H9 (cell line): ENCODE results near the gene DCX. TPM values are rescaled to one million over a fixed set of nuclear protein-coding genes. Genes with fewer than 3 reads are reported as not detected.

Experiments
- DNase-seq: peaks from one replicate; pipeline ENCODE4 v3.0.0-alpha.2; 2017
- H2AFZ ChIP-seq: one replicate; pipeline ENCODE4 v1.6.1; 2013; ENCODE audit warnings: mild to moderate bottlenecking, low read length, control low read depth, moderate library complexity
- H2AK5ac ChIP-seq: 2 replicates; pipeline ENCODE4 v1.6.1; 2013; ENCODE audit warnings: low read length, control low read depth, mixed read lengths; ENCODE audit not compliant: insufficient read length
- H2BK120ac ChIP-seq: one replicate; pipeline ENCODE4 v1.6.1; 2013; ENCODE audit warnings: low read depth, mild to moderate bottlenecking, low read length, control low read depth, inconsistent platforms; ENCODE audit not compliant: poor library complexity, severe bottlenecking
- H2BK12ac ChIP-seq: 2 replicates; pipeline ENCODE4 v1.6.1; 2013; ENCODE audit warnings: low read length, control low read depth, mixed read lengths, low read depth; ENCODE audit not compliant: insufficient read length
- H2BK15ac ChIP-seq: 2 replicates; pipeline ENCODE4 v1.6.1; 2013; ENCODE audit warnings: low read depth, low read length, control low read depth
- H2BK20ac ChIP-seq: one replicate; pipeline ENCODE4 v1.6.1; 2013; ENCODE audit warnings: low read depth, mild to moderate bottlenecking, low read length, control low read depth, inconsistent platforms; ENCODE audit not compliant: poor library complexity, severe bottlenecking
- H2BK5ac ChIP-seq: 2 replicates; pipeline ENCODE4 v1.6.1; 2013; ENCODE audit warnings: low read length, control low read depth, mixed read lengths; ENCODE audit not compliant: insufficient read length
- H3K14ac ChIP-seq: 2 replicates; pipeline ENCODE4 v1.6.1; 2013; ENCODE audit warnings: low read length, control low read depth; ENCODE audit not compliant: insufficient read depth
- H3K18ac ChIP-seq: 2 replicates; pipeline ENCODE4 v1.6.1; 2013; ENCODE audit warnings: low read depth, mild to moderate bottlenecking, mixed read lengths, low read length, control low read depth; ENCODE audit not compliant: insufficient read length
- H3K23ac ChIP-seq: 2 replicates; pipeline ENCODE4 v1.6.1; 2013; ENCODE audit warnings: low read length, control low read depth, mixed read lengths, low read depth; ENCODE audit not compliant: insufficient read length
- H3K23me2 ChIP-seq: 2 replicates; pipeline ENCODE4 v1.6.1; 2013; ENCODE audit warnings: low read depth, mild to moderate bottlenecking, mixed read lengths, low read length, control low read depth; ENCODE audit not compliant: insufficient read length, poor library complexity, severe bottlenecking
- H3K27ac ChIP-seq: 2 replicates; pipeline ENCODE4 v1.5.1; 2013; ENCODE audit warnings: low read length, control low read depth, mixed read lengths, low read depth; ENCODE audit not compliant: insufficient read length
- H3K27me3 ChIP-seq: 2 replicates; pipeline ENCODE4 v1.6.1; 2013; ENCODE audit warnings: low read length, control low read depth, inconsistent platforms; ENCODE audit not compliant: insufficient read depth
- H3K4ac ChIP-seq: 2 replicates; pipeline ENCODE4 v1.6.1; 2013; ENCODE audit warnings: low read depth, mild to moderate bottlenecking, control low read depth, inconsistent platforms, low read length, moderate library complexity
- H3K4me1 ChIP-seq: 2 replicates; pipeline ENCODE4 v1.6.1; 2013; ENCODE audit warnings: low read length, control low read depth, inconsistent platforms; ENCODE audit not compliant: insufficient read depth
- H3K4me2 ChIP-seq: 2 replicates; pipeline ENCODE4 v1.6.1; 2013; ENCODE audit warnings: low read length, control low read depth, mixed read lengths; ENCODE audit not compliant: insufficient read length, insufficient read depth
- H3K56ac ChIP-seq: 2 replicates; pipeline ENCODE4 v1.6.1; 2013; ENCODE audit warnings: low read depth, mild to moderate bottlenecking, mixed read lengths, low read length, control low read depth; ENCODE audit not compliant: insufficient read length
- H3K79me1 ChIP-seq: 2 replicates; pipeline ENCODE4 v1.6.1; 2013; ENCODE audit warnings: low read depth, mild to moderate bottlenecking, moderate library complexity, low read length, control low read depth, inconsistent platforms; ENCODE audit not compliant: insufficient read depth, poor library complexity, severe bottlenecking
- H3K79me2 ChIP-seq: 2 replicates; pipeline ENCODE4 v1.6.1; 2013; ENCODE audit warnings: low read length, control low read depth, inconsistent platforms; ENCODE audit not compliant: insufficient read depth
- H3K9ac ChIP-seq: 2 replicates; pipeline ENCODE4 v1.6.1; 2013; ENCODE audit warnings: low read length, control low read depth, mixed read lengths; ENCODE audit not compliant: insufficient read length; ENCODE audit errors: extremely low read depth
- H3K9me3 ChIP-seq: one replicate; pipeline ENCODE4 v1.6.1; 2013; ENCODE audit warnings: low read depth, low read length, inconsistent platforms; ENCODE audit not compliant: control insufficient read depth
- H3T11ph ChIP-seq: one replicate; pipeline ENCODE4 v1.6.1; 2013; ENCODE audit warnings: mild to moderate bottlenecking, low read length, control low read depth, inconsistent platforms
- H4K20me1 ChIP-seq: one replicate; pipeline ENCODE4 v1.6.1; 2013; ENCODE audit not compliant: control insufficient read depth, insufficient read length, insufficient read depth
- H4K5ac ChIP-seq: 2 replicates; pipeline ENCODE4 v1.6.1; 2013; ENCODE audit warnings: low read depth, mild to moderate bottlenecking, mixed read lengths, low read length, control low read depth; ENCODE audit not compliant: insufficient read length
- H4K8ac ChIP-seq: replicated peaks from 2 replicates; pipeline ENCODE4 v1.6.1; 2013; ENCODE audit warnings: low read length, control low read depth, mixed read lengths, low read depth; ENCODE audit not compliant: insufficient read length
- H4K91ac ChIP-seq: 2 replicates; pipeline ENCODE4 v1.6.1; 2013; ENCODE audit warnings: low read depth, mild to moderate bottlenecking, moderate library complexity, mixed read lengths, low read length, control low read depth; ENCODE audit not compliant: insufficient read length
- H3K27ac Mint-ChIP-seq, 3 experiments: 2 replicates in 2 of 3; 3 replicates in 1 of 3; pipeline ENCODE4 v1.8.0; 2020 to 2021; ENCODE audit warnings: mixed read lengths in 3 of 3, mild to moderate bottlenecking in 1 of 3, moderate library complexity in 1 of 3
- H3K27me3 Mint-ChIP-seq: 2 replicates; pipeline ENCODE4 v1.8.0; 2021; ENCODE audit warnings: low read depth, mild to moderate bottlenecking, moderate library complexity, mixed read lengths
- H3K36me3 Mint-ChIP-seq, 3 experiments: 2 replicates in 2 of 3; 3 replicates in 1 of 3; pipeline ENCODE4 v1.8.0; 2020 to 2021; ENCODE audit warnings: low read depth in 3 of 3, mixed read lengths in 3 of 3; ENCODE audit not compliant: insufficient read depth in 1 of 3
- H3K4me1 Mint-ChIP-seq, 2 experiments: 2 replicates each; pipeline ENCODE4 v1.8.0; 2020; ENCODE audit warnings: mixed read lengths in 2 of 2
- H3K4me3 Mint-ChIP-seq, 2 experiments: 2 replicates in 1 of 2; 3 replicates in 1 of 2; pipeline ENCODE4 v1.8.0; 2020 to 2021; ENCODE audit warnings: mild to moderate bottlenecking in 2 of 2, mixed read lengths in 2 of 2, moderate library complexity in 1 of 2
- H3K9me3 Mint-ChIP-seq, 2 experiments: 2 replicates in 1 of 2; 3 replicates in 1 of 2; pipeline ENCODE4 v1.8.0; 2020; ENCODE audit warnings: mild to moderate bottlenecking in 2 of 2, mixed read lengths in 2 of 2, moderate library complexity in 1 of 2
- WGBS: extraction: QIAGEN DNeasy Blood & Tissue Kit; methylation state at CpG from one replicate; pipeline ENCODE4 v1.1.7; 2013; ENCODE audit warnings: missing lambda C conversion rate, low lambda C conversion rate, mixed read lengths; ENCODE audit not compliant: insufficient read length; ENCODE audit errors: extremely low coverage; 5-methylcytosine and 5-hydroxymethylcytosine counted together
- total RNA-seq: library from RNA; stranded (reverse); gene quantifications from 2 replicates; pipeline ENCODE4 v1.2.1, GENCODE V29; 2021
- TF ChIP-seq, protein P1 (sequence below): fragments of 200-600 bp; sonication (generic); conservative IDR thresholded peaks from 3 replicates; pipeline ENCODE4 v1.8.0; 2021; ENCODE audit warnings: antibody characterized with exemption, mild to moderate bottlenecking

Gene DCX
- total RNA-seq, 1 experiment from 2014 or later: 2.0 TPM

DNA sequence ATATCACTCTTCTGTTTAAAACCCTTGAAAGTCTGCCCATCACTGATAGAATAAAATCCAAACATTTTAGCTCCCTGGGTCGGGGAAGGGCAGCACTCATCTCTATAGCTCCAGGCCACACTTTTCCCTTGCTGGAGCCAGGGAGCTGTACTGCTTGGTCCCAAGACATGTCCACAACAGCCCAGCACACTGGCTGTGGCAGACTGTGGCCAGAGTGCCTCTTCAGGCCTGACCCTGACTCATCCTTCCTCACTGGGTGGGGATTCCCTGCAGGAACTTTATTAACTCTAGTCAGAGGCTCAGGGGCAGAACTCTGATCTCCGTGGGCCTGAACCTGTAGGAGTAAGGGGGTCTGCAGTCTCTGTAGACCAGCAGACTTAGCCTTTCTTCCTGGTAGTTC lies 71.9 kb downstream of the DCX start:
- Mint-ChIP-seq H3K27ac (no peak overlapping the region), H3K4me3 (no peak overlapping the region), H3K36me3 (no peaks in the 10 kb centered on the region), H3K9me3 (peaks cover 0 to 3% of the 10 kb centered on the region in 2 experiments; a peak in 1 of 5 replicates), H3K4me1 (peaks cover 0 to 3% of the 10 kb centered on the region in 2 experiments; a peak in 2 of 4 replicates), H3K27me3 (peaks cover 15% of the 10 kb centered on the region)
- no peak overlapping the region for H3K18ac ChIP-seq
- no peaks in the 10 kb centered on the region for H3K79me2 ChIP-seq
- no peak overlapping the region for H3K9ac ChIP-seq
- H2BK5ac ChIP-seq: no peak overlapping the region
- no peaks in the 10 kb centered on the region for H3K9me3 ChIP-seq
- no peak overlapping the region for H4K8ac ChIP-seq
- H2AFZ ChIP-seq: no peak overlapping the region
- no peaks in the 10 kb centered on the region for H3K79me1 ChIP-seq
- H4K91ac ChIP-seq: no peak overlapping the region
- no peak overlapping the region for H2BK20ac ChIP-seq
- H3K23me2 ChIP-seq: no peaks in the 10 kb centered on the region
- H3K4me2 ChIP-seq: no peak overlapping the region
- no peak overlapping the region for H3K23ac ChIP-seq
- H3T11ph ChIP-seq: no peak overlapping the region
- no peaks in the 10 kb centered on the region for H3K4me1 ChIP-seq
- no peaks in the 10 kb centered on the region for H4K20me1 ChIP-seq
- no CpG with 5 or more reads among the region's 2 CpGs for whole genome bisulfite sequencing
- H3K27me3 ChIP-seq: no peaks in the 10 kb centered on the region
- no peak overlapping the region for H2AK5ac ChIP-seq
- H3K56ac ChIP-seq: no peak overlapping the region
- H3K27ac ChIP-seq: no peak overlapping the region
- TF ChIP-seq, protein P1, sequence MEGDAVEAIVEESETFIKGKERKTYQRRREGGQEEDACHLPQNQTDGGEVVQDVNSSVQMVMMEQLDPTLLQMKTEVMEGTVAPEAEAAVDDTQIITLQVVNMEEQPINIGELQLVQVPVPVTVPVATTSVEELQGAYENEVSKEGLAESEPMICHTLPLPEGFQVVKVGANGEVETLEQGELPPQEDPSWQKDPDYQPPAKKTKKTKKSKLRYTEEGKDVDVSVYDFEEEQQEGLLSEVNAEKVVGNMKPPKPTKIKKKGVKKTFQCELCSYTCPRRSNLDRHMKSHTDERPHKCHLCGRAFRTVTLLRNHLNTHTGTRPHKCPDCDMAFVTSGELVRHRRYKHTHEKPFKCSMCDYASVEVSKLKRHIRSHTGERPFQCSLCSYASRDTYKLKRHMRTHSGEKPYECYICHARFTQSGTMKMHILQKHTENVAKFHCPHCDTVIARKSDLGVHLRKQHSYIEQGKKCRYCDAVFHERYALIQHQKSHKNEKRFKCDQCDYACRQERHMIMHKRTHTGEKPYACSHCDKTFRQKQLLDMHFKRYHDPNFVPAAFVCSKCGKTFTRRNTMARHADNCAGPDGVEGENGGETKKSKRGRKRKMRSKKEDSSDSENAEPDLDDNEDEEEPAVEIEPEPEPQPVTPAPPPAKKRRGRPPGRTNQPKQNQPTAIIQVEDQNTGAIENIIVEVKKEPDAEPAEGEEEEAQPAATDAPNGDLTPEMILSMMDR: no peak
- H2BK120ac ChIP-seq: no peak overlapping the region
- H4K5ac ChIP-seq: no peak overlapping the region
- no peak overlapping the region for H2BK12ac ChIP-seq
- H2BK15ac ChIP-seq: no peak overlapping the region
- no peak overlapping the region for H3K4ac ChIP-seq
- no peak for DNase-seq
- no peak overlapping the region for H3K14ac ChIP-seq
